ENCODE measurements around the gene HSD17B8.

HSD17B8 gene

GRCh38 chr6:33248932-33249731 is 44.7 kb downstream of the HSD17B8 start:
- TF ChIP-seq CTCF (IDR thresholded peaks at IDR 0.05; ENCODE audit: extremely low read depth, insufficient read depth, missing control alignments): peak; percentile 17
- in situ Hi-C loops (cut with MboI; ENCODE audit: low pct_unique_long_range_greater_than_20kb, low sequenced_read_pairs, unreplicated experiment): loop anchor here (10.0 kb wide), 1 partner anchor 244 kb away; the partner anchor contains the start of gene HLA-DOA
- DNase-seq (ENCODE audit: low spot score): peak; percentile 88

GRCh38 chr6:33249732-33250630 is 45.5 kb downstream of the HSD17B8 start:
- no peak for DNase-seq (ENCODE audit: low spot score)
- in situ Hi-C loops (cut with MboI; ENCODE audit: low pct_unique_long_range_greater_than_20kb, low sequenced_read_pairs, unreplicated experiment): loop anchor here (10.0 kb wide), 1 partner anchor 245 kb away; the partner anchor contains the start of gene HLA-DOA
- no peak for TF ChIP-seq CTCF (IDR thresholded peaks at IDR 0.05; ENCODE audit: extremely low read depth, insufficient read depth, missing control alignments)

GRCh38 chr6:33250731-33251130 is 46.3 kb downstream of the HSD17B8 start:
- no peak for TF ChIP-seq CTCF (IDR thresholded peaks at IDR 0.05; ENCODE audit: extremely low read depth, insufficient read depth, missing control alignments)
- in situ Hi-C loops (cut with MboI; ENCODE audit: low pct_unique_long_range_greater_than_20kb, low sequenced_read_pairs, unreplicated experiment): no loop called here
- DNase-seq (ENCODE audit: low spot score): no peak

- in situ Hi-C loops (cut with MboI; ENCODE audit: low pct_unique_long_range_greater_than_20kb, low sequenced_read_pairs, unreplicated experiment): no loop called here
- DNase-seq (ENCODE audit: low spot score): no peak
- TF ChIP-seq CTCF (IDR thresholded peaks at IDR 0.05; ENCODE audit: extremely low read depth, insufficient read depth, missing control alignments): peak; percentile 5
Measured at GRCh38 chr6:33251395-33252012, 47.0 kb downstream of the HSD17B8 start.

- in situ Hi-C loops (cut with MboI; ENCODE audit: low pct_unique_long_range_greater_than_20kb, low sequenced_read_pairs, unreplicated experiment): no loop called here
- no peak for TF ChIP-seq CTCF (IDR thresholded peaks at IDR 0.05; ENCODE audit: extremely low read depth, insufficient read depth, missing control alignments)
- DNase-seq (ENCODE audit: low spot score): no peak
Measured at GRCh38 chr6:33252759-33253158, 48.3 kb downstream of the HSD17B8 start.

GRCh38 chr6:33254591-33254990 is 50.1 kb downstream of the HSD17B8 start:
- in situ Hi-C loops (cut with MboI; ENCODE audit: low pct_unique_long_range_greater_than_20kb, low sequenced_read_pairs, unreplicated experiment): no loop called here
- DNase-seq (ENCODE audit: low spot score): no peak
- no peak for TF ChIP-seq CTCF (IDR thresholded peaks at IDR 0.05; ENCODE audit: extremely low read depth, insufficient read depth, missing control alignments)

Measured in GM13977 (cell line).